Neural cell (in vitro differentiated cells): ENCODE measurements around the gene RBMS3. TPM values are rescaled to one million over a fixed set of nuclear protein-coding genes. Genes with fewer than 3 reads are reported as not detected.

Experiments used
- H2AFZ ChIP-seq: fragments of 200-600, 300-800 bp; sonication (generic), shearing (Covaris generic); 2 replicates; pipeline ENCODE4 v1.6.0; 2014; ENCODE audit warnings: low read depth, mild to moderate bottlenecking, antibody characterized with exemption, low read length, moderate library complexity
- H3F3A ChIP-seq: fragments of 200-600 bp; shearing (Covaris generic); 2 replicates; pipeline ENCODE4 v1.6.1; 2016; ENCODE audit warnings: mild to moderate bottlenecking, moderate library complexity, mixed read lengths, antibody characterized with exemption, low read length; ENCODE audit not compliant: insufficient read depth, poor library complexity, severe bottlenecking
- H3K27ac ChIP-seq: fragments of 200-600, 300-800 bp; sonication (generic), shearing (Covaris generic); 2 replicates; pipeline ENCODE4 v1.5.1; 2014; ENCODE audit warnings: mild to moderate bottlenecking, low read length, moderate library complexity
- H3K27me3 ChIP-seq: fragments of 300-800, 200-600 bp; sonication (generic), shearing (Covaris generic); 2 replicates; pipeline ENCODE4 v1.6.0; 2014; ENCODE audit warnings: mild to moderate bottlenecking, low read depth, low read length, moderate library complexity; ENCODE audit not compliant: insufficient read depth
- H3K36me3 ChIP-seq: fragments of 300-800, 200-600 bp; sonication (generic), shearing (Covaris generic); 2 replicates; pipeline ENCODE4 v1.5.1; 2014; ENCODE audit warnings: mild to moderate bottlenecking, antibody characterized with exemption, low read length, moderate library complexity; ENCODE audit not compliant: insufficient read depth
- H3K4me2 ChIP-seq: fragments of 300-800, 200-600 bp; sonication (generic), shearing (Covaris generic); 2 replicates; pipeline ENCODE4 v1.6.0; 2014; ENCODE audit warnings: mild to moderate bottlenecking, low read length
- H3K4me3 ChIP-seq: fragments of 300-800, 200-600 bp; sonication (generic), shearing (Covaris generic); 2 replicates; pipeline ENCODE4 v1.5.1; 2014; ENCODE audit warnings: mild to moderate bottlenecking, low read length, moderate library complexity
- H3K79me2 ChIP-seq: fragments of 200-600 bp; shearing (Covaris generic); replicated peaks from 2 replicates; pipeline ENCODE4 v1.6.0; 2014; ENCODE audit warnings: mild to moderate bottlenecking, low read length, moderate library complexity; ENCODE audit not compliant: insufficient read depth
- H3K9ac ChIP-seq: fragments of 300-800, 200-600 bp; sonication (generic), shearing (Covaris generic); 2 replicates; pipeline ENCODE4 v1.6.1; 2016; ENCODE audit warnings: mild to moderate bottlenecking, low read length, mixed read lengths
- H3K9me2 ChIP-seq: fragments of 200-600 bp; shearing (Covaris generic); 2 replicates; pipeline ENCODE4 v1.6.1; 2016; ENCODE audit warnings: mild to moderate bottlenecking, low read length, mixed read lengths; ENCODE audit not compliant: insufficient read depth
- H3K9me3 ChIP-seq: fragments of 200-600, 300-800 bp; sonication (generic), shearing (Covaris generic); 2 replicates; pipeline ENCODE4 v1.6.1; 2016; ENCODE audit warnings: mild to moderate bottlenecking, mixed run types, low read length, moderate library complexity, mixed read lengths
- H4K20me1 ChIP-seq: fragments of 200-600 bp; shearing (Covaris generic); 2 replicates; pipeline ENCODE4 v1.6.1; 2016; ENCODE audit warnings: mild to moderate bottlenecking, mixed run types; ENCODE audit not compliant: insufficient read depth
- EP300 ChIP-seq: fragments of 450-650 bp; conservative IDR thresholded peaks from 2 replicates; pipeline ENCODE4 v1.6.1; 2014; ENCODE audit warnings: antibody characterized with exemption, mild to moderate bottlenecking, moderate library complexity; ENCODE audit not compliant: poor library complexity, severe bottlenecking
- MXI1 ChIP-seq: fragments of 450-650 bp; conservative IDR thresholded peaks from 2 replicates; pipeline ENCODE4 v1.6.1; 2014; ENCODE audit warnings: antibody characterized with exemption, mild to moderate bottlenecking; ENCODE audit not compliant: poor library complexity, severe bottlenecking
- POLR2AphosphoS5 ChIP-seq: IDR thresholded peaks from 2 replicates; pipeline ENCODE4 v1.6.1; 2012
- RAD21 ChIP-seq: fragments of 450-650 bp; conservative IDR thresholded peaks from 2 replicates; pipeline ENCODE4 v1.6.1; 2014; ENCODE audit warnings: antibody characterized with exemption, mild to moderate bottlenecking, moderate library complexity
- polyA plus RNA-seq: library from polyadenylated mRNA; depleted of rRNA; stranded (reverse); fragments of >200 nt; gene quantifications from 2 replicates; pipeline ENCODE4 v1.2.3, GENCODE V29; 2014
- TF ChIP-seq, protein P1 (sequence below): IDR thresholded peaks from 2 replicates; pipeline ENCODE4 v1.6.1; 2012; ENCODE audit warnings: borderline replicate concordance
- TF ChIP-seq, protein P2 (sequence below): fragments of 450-650 bp; IDR thresholded peaks from 2 replicates; pipeline ENCODE4 v1.5.1; 2014; ENCODE audit warnings: antibody characterized with exemption, mild to moderate bottlenecking, moderate library complexity; ENCODE audit not compliant: poor library complexity, severe bottlenecking

The RBMS3 gene
- polyA plus RNA-seq, 1 donor from 2014 or later: 0.53 TPM

DNA sequence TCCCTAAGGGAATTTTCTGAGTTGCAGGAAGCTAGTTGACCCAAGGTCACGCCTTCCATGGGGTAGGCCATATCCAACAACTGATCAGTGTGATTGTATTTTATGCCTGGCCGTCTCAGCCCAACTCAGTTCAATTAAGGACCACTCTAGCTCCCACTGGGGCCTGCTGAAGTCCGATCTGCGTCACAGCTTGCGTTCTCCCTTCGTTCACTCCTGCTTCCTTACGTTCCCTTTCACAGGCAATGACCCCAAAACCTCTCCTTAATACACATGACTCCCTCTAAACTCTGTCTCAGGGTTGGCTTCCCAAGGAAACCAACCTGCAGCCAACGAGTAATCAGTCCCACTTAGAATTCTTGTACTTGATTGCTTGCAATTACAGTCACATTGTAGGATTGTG is 428.0 kb downstream of the RBMS3 start:
- Histone ChIP-seq H3K79me2 (no peaks in the 10 kb centered on the region), H3K27me3 (peaks cover 10% of the 10 kb centered on the region), H3K9ac (no peak overlapping the region), H3K4me3 (no peak overlapping the region), H3K27ac (no peak overlapping the region), H3K36me3 (no peaks in the 10 kb centered on the region), H2AFZ (no peak overlapping the region), H3K9me2 (no peaks in the 10 kb centered on the region), H4K20me1 (no peaks in the 10 kb centered on the region), H3K9me3 (no peaks in the 10 kb centered on the region), H3F3A (no peaks in the 10 kb centered on the region), H3K4me2 (no peak overlapping the region)
- TF ChIP-seq, protein P1, sequence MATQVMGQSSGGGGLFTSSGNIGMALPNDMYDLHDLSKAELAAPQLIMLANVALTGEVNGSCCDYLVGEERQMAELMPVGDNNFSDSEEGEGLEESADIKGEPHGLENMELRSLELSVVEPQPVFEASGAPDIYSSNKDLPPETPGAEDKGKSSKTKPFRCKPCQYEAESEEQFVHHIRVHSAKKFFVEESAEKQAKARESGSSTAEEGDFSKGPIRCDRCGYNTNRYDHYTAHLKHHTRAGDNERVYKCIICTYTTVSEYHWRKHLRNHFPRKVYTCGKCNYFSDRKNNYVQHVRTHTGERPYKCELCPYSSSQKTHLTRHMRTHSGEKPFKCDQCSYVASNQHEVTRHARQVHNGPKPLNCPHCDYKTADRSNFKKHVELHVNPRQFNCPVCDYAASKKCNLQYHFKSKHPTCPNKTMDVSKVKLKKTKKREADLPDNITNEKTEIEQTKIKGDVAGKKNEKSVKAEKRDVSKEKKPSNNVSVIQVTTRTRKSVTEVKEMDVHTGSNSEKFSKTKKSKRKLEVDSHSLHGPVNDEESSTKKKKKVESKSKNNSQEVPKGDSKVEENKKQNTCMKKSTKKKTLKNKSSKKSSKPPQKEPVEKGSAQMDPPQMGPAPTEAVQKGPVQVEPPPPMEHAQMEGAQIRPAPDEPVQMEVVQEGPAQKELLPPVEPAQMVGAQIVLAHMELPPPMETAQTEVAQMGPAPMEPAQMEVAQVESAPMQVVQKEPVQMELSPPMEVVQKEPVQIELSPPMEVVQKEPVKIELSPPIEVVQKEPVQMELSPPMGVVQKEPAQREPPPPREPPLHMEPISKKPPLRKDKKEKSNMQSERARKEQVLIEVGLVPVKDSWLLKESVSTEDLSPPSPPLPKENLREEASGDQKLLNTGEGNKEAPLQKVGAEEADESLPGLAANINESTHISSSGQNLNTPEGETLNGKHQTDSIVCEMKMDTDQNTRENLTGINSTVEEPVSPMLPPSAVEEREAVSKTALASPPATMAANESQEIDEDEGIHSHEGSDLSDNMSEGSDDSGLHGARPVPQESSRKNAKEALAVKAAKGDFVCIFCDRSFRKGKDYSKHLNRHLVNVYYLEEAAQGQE: no peak

DNA sequence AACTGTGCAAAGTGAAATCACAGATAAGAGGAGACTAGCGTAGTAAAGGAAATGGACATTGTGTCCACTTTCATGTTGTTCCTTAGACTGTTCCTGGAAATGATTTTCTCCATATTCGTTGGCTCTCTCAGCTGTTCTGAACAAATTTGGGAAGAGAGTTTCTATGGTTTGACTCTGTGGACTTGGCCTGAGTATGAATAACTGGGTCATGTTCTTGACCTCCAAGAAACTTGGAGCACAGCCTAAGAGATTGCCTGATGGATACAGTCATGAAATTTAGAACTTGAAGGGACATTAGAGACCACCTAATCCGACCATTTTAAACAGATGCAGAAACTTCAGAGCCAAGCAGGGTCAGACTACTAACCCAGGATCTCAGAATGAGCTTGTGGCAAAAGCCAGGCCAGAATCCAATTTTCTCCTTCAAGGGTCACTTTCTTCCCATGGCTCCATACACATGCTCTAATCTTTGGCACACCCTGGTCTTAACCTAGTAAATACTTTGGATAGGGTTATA is 430.4 kb downstream of the RBMS3 start:
- no peaks in the 10 kb centered on the region for H3K79me2 ChIP-seq
- no peak overlapping the region for H3K9ac ChIP-seq
- H3K4me3 ChIP-seq: no peak overlapping the region
- H3K9me3 ChIP-seq: no peaks in the 10 kb centered on the region
- no peak overlapping the region for H3K4me2 ChIP-seq
- H3K27me3 ChIP-seq: peaks cover 10% of the 10 kb centered on the region
- no peaks in the 10 kb centered on the region for H4K20me1 ChIP-seq
- no peaks in the 10 kb centered on the region for H3K9me2 ChIP-seq
- H3K36me3 ChIP-seq: no peaks in the 10 kb centered on the region
- TF ChIP-seq, protein P1: no peak
- TF ChIP-seq RAD21: no peak
- no peak for TF ChIP-seq EP300
- TF ChIP-seq POLR2AphosphoS5: no peak
- TF ChIP-seq MXI1: no peak
- TF ChIP-seq, protein P2, sequence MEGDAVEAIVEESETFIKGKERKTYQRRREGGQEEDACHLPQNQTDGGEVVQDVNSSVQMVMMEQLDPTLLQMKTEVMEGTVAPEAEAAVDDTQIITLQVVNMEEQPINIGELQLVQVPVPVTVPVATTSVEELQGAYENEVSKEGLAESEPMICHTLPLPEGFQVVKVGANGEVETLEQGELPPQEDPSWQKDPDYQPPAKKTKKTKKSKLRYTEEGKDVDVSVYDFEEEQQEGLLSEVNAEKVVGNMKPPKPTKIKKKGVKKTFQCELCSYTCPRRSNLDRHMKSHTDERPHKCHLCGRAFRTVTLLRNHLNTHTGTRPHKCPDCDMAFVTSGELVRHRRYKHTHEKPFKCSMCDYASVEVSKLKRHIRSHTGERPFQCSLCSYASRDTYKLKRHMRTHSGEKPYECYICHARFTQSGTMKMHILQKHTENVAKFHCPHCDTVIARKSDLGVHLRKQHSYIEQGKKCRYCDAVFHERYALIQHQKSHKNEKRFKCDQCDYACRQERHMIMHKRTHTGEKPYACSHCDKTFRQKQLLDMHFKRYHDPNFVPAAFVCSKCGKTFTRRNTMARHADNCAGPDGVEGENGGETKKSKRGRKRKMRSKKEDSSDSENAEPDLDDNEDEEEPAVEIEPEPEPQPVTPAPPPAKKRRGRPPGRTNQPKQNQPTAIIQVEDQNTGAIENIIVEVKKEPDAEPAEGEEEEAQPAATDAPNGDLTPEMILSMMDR: no peak
- no peak overlapping the region for H3K27ac ChIP-seq
- no peaks in the 10 kb centered on the region for H3F3A ChIP-seq
- H2AFZ ChIP-seq: no peak overlapping the region
